GM19372 (cell line): ENCODE measurements around the gene IRAK3.
A peak's percentile ranks its signal among the peaks of the same experiment; 100 is the strongest.

Experiments used
- ATAC-seq: cut with Tn5 transposase; IDR thresholded peaks from one replicate; pipeline ENCODE4 v1.9.1; 2021; ENCODE audit warnings: mild to moderate bottlenecking, low read depth, moderate library complexity; ENCODE audit not compliant: unreplicated experiment

IRAK3 gene

GRCh38 chr12:66301944-66302826, 113.2 kb downstream of the IRAK3 start, which contains the start of gene HELB:
Gene HELB (plus strand): TSS chr12:66302493. CDS start chr12:66302604, 111 bp downstream.
- ATAC-seq: peak; percentile 94

DNA sequence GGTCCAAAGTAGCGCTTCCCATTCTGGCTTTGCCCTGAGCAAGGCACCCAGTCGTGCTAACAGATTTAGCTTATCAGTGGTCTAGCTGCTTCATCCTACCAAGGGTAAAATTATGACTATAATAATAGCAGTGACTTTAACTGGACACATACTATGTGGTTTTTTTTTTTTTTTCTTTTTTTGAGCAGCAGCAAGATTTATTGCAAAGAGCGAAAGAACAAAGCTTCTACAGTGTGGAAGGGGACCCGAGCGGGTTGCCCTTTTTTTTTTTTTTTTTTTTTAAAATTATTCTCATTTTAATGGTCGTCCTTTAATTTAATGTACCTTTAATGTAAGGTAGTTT, 113.8 kb downstream of the IRAK3 start:
- ATAC-seq: no peak

DNA sequence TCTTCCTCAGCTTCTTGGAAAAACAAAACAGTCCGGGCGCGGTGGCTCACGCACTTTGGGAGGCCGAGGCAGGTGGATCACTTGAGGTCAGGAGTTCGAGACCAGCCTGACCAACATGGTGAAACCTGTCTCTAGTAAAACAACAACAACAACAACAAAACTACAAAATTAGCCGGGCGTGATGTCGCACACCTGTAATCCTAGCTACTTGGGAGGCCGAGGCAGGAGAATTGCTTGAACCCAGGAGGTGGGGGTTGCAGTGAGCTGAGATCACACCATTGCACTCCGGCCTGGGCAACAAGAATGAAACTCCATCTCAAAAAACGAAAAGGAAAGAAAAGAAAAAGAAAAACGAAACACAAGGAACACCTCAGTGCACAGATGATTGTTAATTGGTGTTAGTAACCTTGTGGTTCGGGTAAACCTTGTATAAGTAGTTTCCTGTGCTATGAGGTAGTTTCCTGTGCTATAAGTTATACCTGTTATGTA, 114.3 kb downstream of the IRAK3 start:
- peak; percentile 33 for ATAC-seq
